DOHH2 (cell line): ENCODE results near the gene TBC1D14.

Experiments
- H3F3A ChIP-seq: fragments of 200-600 bp; sonication (generic), shearing (Covaris generic); 2 replicates; pipeline ENCODE4 v1.6.0; 2016; ENCODE audit warnings: antibody characterized with exemption, mild to moderate bottlenecking; ENCODE audit not compliant: control insufficient read depth, insufficient read depth
- H3K27ac ChIP-seq: fragments of 200-600 bp; sonication (generic); 2 replicates; pipeline ENCODE4 v1.5.1; 2014; ENCODE audit warnings: low read depth, mild to moderate bottlenecking, low read length, moderate library complexity
- H3K27me3 ChIP-seq: fragments of 200-600 bp; sonication (generic); 2 replicates; pipeline ENCODE4 v1.6.1; 2014; ENCODE audit warnings: mild to moderate bottlenecking, low read length, mixed read lengths; ENCODE audit not compliant: control insufficient read depth
- H3K36me3 ChIP-seq: fragments of 200-600 bp; sonication (generic); 2 replicates; pipeline ENCODE4 v1.6.1; 2014; ENCODE audit warnings: mild to moderate bottlenecking, low read length, moderate library complexity, mixed read lengths; ENCODE audit not compliant: control insufficient read depth
- H3K4me1 ChIP-seq: fragments of 200-600 bp; sonication (generic); 2 replicates; pipeline ENCODE4 v1.6.1; 2014; ENCODE audit warnings: mild to moderate bottlenecking, low read length, mixed read lengths; ENCODE audit not compliant: control insufficient read depth
- H3K4me2 ChIP-seq: fragments of 200-600 bp; sonication (generic); 2 replicates; pipeline ENCODE4 v1.6.0; 2014; ENCODE audit warnings: mild to moderate bottlenecking, low read length, moderate library complexity
- H3K4me3 ChIP-seq: fragments of 200-600 bp; sonication (generic); 2 replicates; pipeline ENCODE4 v1.5.1; 2014; ENCODE audit warnings: mild to moderate bottlenecking, low read length, mixed read lengths
- H3K79me2 ChIP-seq: fragments of 200-600 bp; sonication (generic); 2 replicates; pipeline ENCODE4 v1.6.1; 2014; ENCODE audit warnings: mild to moderate bottlenecking, low read length, mixed read lengths; ENCODE audit not compliant: control insufficient read depth
- H3K9me2 ChIP-seq: fragments of 200-600 bp; sonication (generic); replicated peaks from 2 replicates; pipeline ENCODE4 v1.6.1; 2014; ENCODE audit warnings: mild to moderate bottlenecking, low read length, mixed read lengths; ENCODE audit not compliant: control insufficient read depth
- H3K9me3 ChIP-seq: fragments of 200-600 bp; sonication (generic); 2 replicates; pipeline ENCODE4 v1.6.1; 2014; ENCODE audit warnings: antibody characterized with exemption, low read length, mixed read lengths; ENCODE audit not compliant: control insufficient read depth, insufficient read depth
- H4K20me1 ChIP-seq: fragments of 200-600 bp; sonication (generic); 2 replicates; pipeline ENCODE4 v1.6.0; 2014; ENCODE audit warnings: low read depth, mild to moderate bottlenecking, antibody characterized with exemption, low read length, moderate library complexity; ENCODE audit not compliant: control insufficient read depth, insufficient read depth
- EZH2phosphoT487 ChIP-seq: fragments of 200-600 bp; sonication (generic); IDR thresholded peaks from 2 replicates; pipeline ENCODE4 v1.6.1; 2017; ENCODE audit warnings: borderline replicate concordance, mild to moderate bottlenecking, antibody characterized with exemption, low read length, moderate library complexity, mixed read lengths
- TF ChIP-seq, protein P1 (sequence below): fragments of 200-600 bp; sonication (generic); IDR thresholded peaks from one replicate; pipeline ENCODE4 v1.5.1; 2014; ENCODE audit warnings: antibody characterized with exemption, mild to moderate bottlenecking, low read depth, low read length; ENCODE audit not compliant: poor library complexity, severe bottlenecking

The TBC1D14 gene

DNA sequence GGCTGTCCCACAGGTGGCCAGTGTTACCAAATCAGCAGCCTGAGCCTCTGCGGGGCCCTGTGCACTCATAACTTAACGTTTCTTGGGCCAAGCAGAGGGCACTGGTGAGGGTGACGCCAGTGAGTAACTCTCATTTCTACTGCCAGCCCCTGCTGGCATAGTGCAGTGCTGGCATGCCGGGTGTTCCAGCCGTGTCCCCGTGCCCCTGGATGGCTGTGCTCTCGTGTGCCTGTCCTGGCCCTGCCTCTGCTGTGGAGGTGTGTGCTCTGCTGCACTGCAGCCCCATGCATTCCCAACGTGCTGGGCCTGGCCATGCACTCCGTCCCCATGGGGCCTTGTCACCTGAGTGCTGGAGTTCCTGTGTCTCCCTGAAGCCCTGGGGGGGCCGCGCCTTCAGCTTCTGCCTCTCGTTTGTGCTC is 14.7 kb downstream of the TBC1D14 start:
- H4K20me1 ChIP-seq, result peaks cover 14% of the 10 kb centered on the region; the same call in 1 of the 2 replicates
- H3K4me1 ChIP-seq, result peaks cover 7% of the 10 kb centered on the region
- H3F3A ChIP-seq, result no peaks in the 10 kb centered on the region
- no peak overlapping the region for H3K27ac ChIP-seq
- H3K36me3 ChIP-seq, result peaks cover 51% of the 10 kb centered on the region
- H3K4me3 ChIP-seq, result no peak overlapping the region
- H3K4me2 ChIP-seq, result no peak overlapping the region
- TF ChIP-seq EZH2phosphoT487, result no peak
- TF ChIP-seq, protein P1, sequence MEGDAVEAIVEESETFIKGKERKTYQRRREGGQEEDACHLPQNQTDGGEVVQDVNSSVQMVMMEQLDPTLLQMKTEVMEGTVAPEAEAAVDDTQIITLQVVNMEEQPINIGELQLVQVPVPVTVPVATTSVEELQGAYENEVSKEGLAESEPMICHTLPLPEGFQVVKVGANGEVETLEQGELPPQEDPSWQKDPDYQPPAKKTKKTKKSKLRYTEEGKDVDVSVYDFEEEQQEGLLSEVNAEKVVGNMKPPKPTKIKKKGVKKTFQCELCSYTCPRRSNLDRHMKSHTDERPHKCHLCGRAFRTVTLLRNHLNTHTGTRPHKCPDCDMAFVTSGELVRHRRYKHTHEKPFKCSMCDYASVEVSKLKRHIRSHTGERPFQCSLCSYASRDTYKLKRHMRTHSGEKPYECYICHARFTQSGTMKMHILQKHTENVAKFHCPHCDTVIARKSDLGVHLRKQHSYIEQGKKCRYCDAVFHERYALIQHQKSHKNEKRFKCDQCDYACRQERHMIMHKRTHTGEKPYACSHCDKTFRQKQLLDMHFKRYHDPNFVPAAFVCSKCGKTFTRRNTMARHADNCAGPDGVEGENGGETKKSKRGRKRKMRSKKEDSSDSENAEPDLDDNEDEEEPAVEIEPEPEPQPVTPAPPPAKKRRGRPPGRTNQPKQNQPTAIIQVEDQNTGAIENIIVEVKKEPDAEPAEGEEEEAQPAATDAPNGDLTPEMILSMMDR, result no peak
- no peaks in the 10 kb centered on the region for H3K9me3 ChIP-seq
- no peaks in the 10 kb centered on the region for H3K9me2 ChIP-seq
- H3K79me2 ChIP-seq, result peaks cover 96% of the 10 kb centered on the region
- no peaks in the 10 kb centered on the region for H3K27me3 ChIP-seq

DNA sequence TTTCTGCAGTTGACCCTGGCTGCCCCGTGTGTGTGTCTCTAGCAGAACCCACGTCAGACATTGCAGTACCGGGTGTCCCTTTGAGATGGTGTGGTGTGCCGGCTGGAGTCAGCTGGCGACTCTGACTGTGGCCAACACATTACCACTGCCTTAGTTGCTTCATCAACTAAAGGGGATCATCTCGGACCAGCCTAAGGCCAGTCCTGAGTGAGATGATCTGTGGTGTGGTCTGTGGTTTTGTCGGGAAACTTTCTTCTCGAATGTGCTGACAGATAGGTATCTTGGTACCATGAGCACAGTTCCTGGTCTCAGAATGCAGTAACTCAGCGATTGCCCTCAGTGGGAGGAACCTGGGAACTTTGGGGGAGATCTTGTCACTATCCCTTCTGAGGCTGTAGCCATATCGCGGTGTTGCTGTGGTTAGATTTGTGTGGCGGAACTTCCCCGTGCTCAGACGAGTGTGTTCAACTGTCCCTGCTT is 15.8 kb downstream of the TBC1D14 start:
- Histone ChIP-seq H3K27ac (no peak overlapping the region), H3K4me3 (no peak overlapping the region), H3K9me3 (no peaks in the 10 kb centered on the region), H3K4me1 (peaks cover 13% of the 10 kb centered on the region), H3F3A (no peaks in the 10 kb centered on the region), H3K27me3 (no peaks in the 10 kb centered on the region), H3K36me3 (peaks cover 53% of the 10 kb centered on the region), H4K20me1 (peaks cover 16% of the 10 kb centered on the region; the same call in 1 of the 2 replicates), H3K4me2 (no peak overlapping the region), H3K9me2 (no peaks in the 10 kb centered on the region), H3K79me2 (peaks cover 98% of the 10 kb centered on the region)
- TF ChIP-seq, protein P1, result no peak
- TF ChIP-seq EZH2phosphoT487, result no peak

DNA sequence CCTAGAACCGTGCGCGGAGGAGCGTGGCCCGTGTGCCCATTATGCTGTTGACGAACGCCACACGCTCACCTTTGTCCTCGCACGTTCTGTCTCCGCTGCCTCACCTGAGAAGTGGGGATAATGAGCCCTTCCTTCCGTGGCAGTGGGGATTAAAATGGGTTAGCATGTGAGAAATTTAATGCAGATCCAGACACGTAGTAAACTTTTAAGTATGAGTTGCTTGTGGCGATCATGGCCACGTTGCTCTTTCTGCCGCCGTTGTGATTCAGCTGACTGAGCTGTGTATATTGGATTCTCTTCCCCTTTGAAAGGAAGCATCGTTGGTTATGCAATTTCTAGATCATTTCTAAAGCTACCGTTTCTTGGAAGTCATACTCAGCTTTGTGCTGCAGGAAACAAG is 16.5 kb downstream of the TBC1D14 start:
- Histone ChIP-seq H3K79me2 (peaks cover 95% of the 10 kb centered on the region), H3F3A (no peaks in the 10 kb centered on the region), H3K27me3 (no peaks in the 10 kb centered on the region), H3K9me2 (no peaks in the 10 kb centered on the region), H3K4me3 (no peak overlapping the region), H3K4me2 (no peak overlapping the region), H3K9me3 (no peaks in the 10 kb centered on the region), H3K4me1 (peaks cover 13% of the 10 kb centered on the region), H3K36me3 (peaks cover 54% of the 10 kb centered on the region), H3K27ac (no peak overlapping the region), H4K20me1 (peaks cover 16% of the 10 kb centered on the region; the same call in 1 of the 2 replicates)
- TF ChIP-seq, protein P1, result no peak
- no peak for TF ChIP-seq EZH2phosphoT487
